HEK293T (cell line): ENCODE data around the gene CAMK2A.

Experiments
- CTCF ChIA-PET: fragments of 350-600 bp; formaldehyde crosslinking; extraction: SDS; loops from one replicate; lab custom pipeline; 2021; ENCODE audit warnings: antibody characterized with exemption, inconsistent platforms; lab: Yijun Ruan, JAX
- POLR2A ChIA-PET: fragments of 350-600 bp; formaldehyde crosslinking; extraction: SDS; loops from one replicate; lab custom pipeline; 2020; ENCODE audit warnings: antibody characterized with exemption, inconsistent platforms; lab: Yijun Ruan, JAX
- DNase-seq: peaks from one replicate; pipeline ENCODE4 v3.0.0; 2012; ENCODE audit warnings: mixed read lengths; ENCODE audit errors: extremely low spot score
- ARNT ChIP-seq: fragments of 450-650 bp; IDR thresholded peaks from 2 replicates; pipeline ENCODE4 v1.6.1; 2017; ENCODE audit warnings: mild to moderate bottlenecking
- BHLHE40 ChIP-seq: fragments of 450-650 bp; IDR thresholded peaks from 2 replicates; pipeline ENCODE4 v1.6.1; 2016; ENCODE audit warnings: mild to moderate bottlenecking, moderate library complexity, borderline replicate concordance
- CTBP1 ChIP-seq: fragments of 450-650 bp; IDR thresholded peaks from 2 replicates; pipeline ENCODE4 v1.6.1; 2016; ENCODE audit warnings: borderline replicate concordance
- ELF4 ChIP-seq: fragments of 450-650 bp; IDR thresholded peaks from 2 replicates; pipeline ENCODE4 v1.6.1; 2017; ENCODE audit warnings: antibody characterized with exemption
- FOXA1 ChIP-seq: fragments of 450-650 bp; IDR thresholded peaks from 2 replicates; pipeline ENCODE4 v1.6.1; 2016; ENCODE audit warnings: mild to moderate bottlenecking
- FOXK2 ChIP-seq: fragments of 450-650 bp; IDR thresholded peaks from 2 replicates; pipeline ENCODE4 v1.6.1; 2016; ENCODE audit warnings: mild to moderate bottlenecking
- FOXM1 ChIP-seq: fragments of 450-650 bp; IDR thresholded peaks from 2 replicates; pipeline ENCODE4 v1.6.1; 2017; ENCODE audit warnings: mild to moderate bottlenecking, borderline replicate concordance
- HDGF ChIP-seq: fragments of 450-650 bp; IDR thresholded peaks from 2 replicates; pipeline ENCODE4 v1.6.1; 2017; ENCODE audit warnings: antibody characterized with exemption, borderline replicate concordance
- L3MBTL2 ChIP-seq: fragments of 450-650 bp; conservative IDR thresholded peaks from 2 replicates; pipeline ENCODE4 v1.6.1; 2016; ENCODE audit warnings: mild to moderate bottlenecking
- LEF1 ChIP-seq: fragments of 450-650 bp; IDR thresholded peaks from 2 replicates; pipeline ENCODE4 v1.6.1; 2017; ENCODE audit warnings: mild to moderate bottlenecking, borderline replicate concordance
- NFRKB ChIP-seq: fragments of 450-650 bp; IDR thresholded peaks from 2 replicates; pipeline ENCODE4 v1.6.1; 2016; ENCODE audit warnings: mild to moderate bottlenecking, moderate library complexity
- PKNOX1 ChIP-seq: fragments of 450-650 bp; IDR thresholded peaks from 2 replicates; pipeline ENCODE4 v1.6.1; 2016
- SP1 ChIP-seq: fragments of 450-650 bp; IDR thresholded peaks from 2 replicates; pipeline ENCODE4 v1.6.1; 2017
- SUZ12 ChIP-seq: fragments of 450-650 bp; IDR thresholded peaks from 2 replicates; pipeline ENCODE4 v1.6.1; 2016; ENCODE audit warnings: mild to moderate bottlenecking
- TARDBP ChIP-seq: fragments of 450-650 bp; IDR thresholded peaks from 2 replicates; pipeline ENCODE4 v1.6.1; 2016
- ZNF384 ChIP-seq: fragments of 450-650 bp; IDR thresholded peaks from 2 replicates; pipeline ENCODE4 v1.6.1; 2016

CAMK2A gene

GRCh38 chr5:150206779-150207115, 82.8 kb downstream of the CAMK2A start:
- no peak for DNase-seq
- ChIA-PET POLR2A (no interaction called here), CTCF (interaction anchor here (0.6 to 1.8 kb wide), 4 partner anchors 12 to 45 kb away, joined by 3 to 5 read pairs (median 3); no protein-coding TSS in a partner anchor)
- TF ChIP-seq L3MBTL2 (no peak), LEF1 (no peak), FOXA1 (no peak), FOXM1 (no peak), TARDBP (no peak), NFRKB (no peak), ZNF384 (no peak)

- TF ChIP-seq HDGF: no peak
- TF ChIP-seq ARNT: no peak
- no peak for TF ChIP-seq FOXK2
- TF ChIP-seq CTBP1: no peak
- no peak for TF ChIP-seq LEF1
- TF ChIP-seq PKNOX1: no peak
- TF ChIP-seq FOXA1: no peak
- TF ChIP-seq BHLHE40: no peak
- TF ChIP-seq FOXM1: no peak
- TF ChIP-seq TARDBP: no peak
- TF ChIP-seq ZNF384: no peak
- no peak for TF ChIP-seq NFRKB
- no peak for TF ChIP-seq SP1
- POLR2A ChIA-PET: no interaction called here
- CTCF ChIA-PET: interaction anchor here (0.6 to 1.8 kb wide), 4 partner anchors 12 to 44 kb away, joined by 3 to 5 read pairs (median 3); no protein-coding TSS in a partner anchor
- DNase-seq: no peak
Observed at GRCh38 chr5:150206098-150206778, 83.3 kb downstream of the CAMK2A start.

- POLR2A ChIA-PET: no interaction called here
- no peak for DNase-seq
- CTCF ChIA-PET: no interaction called here
- TF ChIP-seq SP1 (no peak), NFRKB (no peak)
Observed at GRCh38 chr5:150204590-150204960, 85.0 kb downstream of the CAMK2A start.

- TF ChIP-seq FOXM1 (no peak), CTBP1 (no peak), FOXA1 (no peak), PKNOX1 (no peak), SUZ12 (no peak), ZNF384 (no peak), ARNT (no peak), FOXK2 (no peak), NFRKB (no peak), BHLHE40 (no peak), TARDBP (no peak), SP1 (no peak), L3MBTL2 (no peak), HDGF (no peak), LEF1 (no peak), ELF4 (no peak)
- ChIA-PET POLR2A (no interaction called here), CTCF (no interaction called here)
- no peak for DNase-seq
Observed at GRCh38 chr5:150203832-150204589, 85.6 kb downstream of the CAMK2A start.

- CTCF ChIA-PET: interaction anchor here (0.7 kb wide), 1 partner anchor 17 kb away, joined by 3 read pairs; no protein-coding TSS in a partner anchor
- TF ChIP-seq SP1: no peak
- no peak for TF ChIP-seq ELF4
- TF ChIP-seq TARDBP: no peak
- TF ChIP-seq FOXK2: no peak
- no peak for TF ChIP-seq ZNF384
- TF ChIP-seq ARNT: no peak
- TF ChIP-seq CTBP1: no peak
- no peak for TF ChIP-seq NFRKB
- POLR2A ChIA-PET: no interaction called here
- DNase-seq: no peak
Observed at GRCh38 chr5:150202501-150202900, 87.1 kb downstream of the CAMK2A start.

GRCh38 chr5:150197476-150197875, 92.1 kb downstream of the CAMK2A start:
- ChIA-PET POLR2A (no interaction called here), CTCF (no interaction called here)

More at GRCh38 chr5:150197476-150197875, 92.1 kb downstream of the CAMK2A start:
- no peak for TF ChIP-seq ARNT
- TF ChIP-seq PKNOX1: no peak
- no peak for DNase-seq
